Measurements from ENCODE around the gene ABCC5.

ABCC5 gene

DNA sequence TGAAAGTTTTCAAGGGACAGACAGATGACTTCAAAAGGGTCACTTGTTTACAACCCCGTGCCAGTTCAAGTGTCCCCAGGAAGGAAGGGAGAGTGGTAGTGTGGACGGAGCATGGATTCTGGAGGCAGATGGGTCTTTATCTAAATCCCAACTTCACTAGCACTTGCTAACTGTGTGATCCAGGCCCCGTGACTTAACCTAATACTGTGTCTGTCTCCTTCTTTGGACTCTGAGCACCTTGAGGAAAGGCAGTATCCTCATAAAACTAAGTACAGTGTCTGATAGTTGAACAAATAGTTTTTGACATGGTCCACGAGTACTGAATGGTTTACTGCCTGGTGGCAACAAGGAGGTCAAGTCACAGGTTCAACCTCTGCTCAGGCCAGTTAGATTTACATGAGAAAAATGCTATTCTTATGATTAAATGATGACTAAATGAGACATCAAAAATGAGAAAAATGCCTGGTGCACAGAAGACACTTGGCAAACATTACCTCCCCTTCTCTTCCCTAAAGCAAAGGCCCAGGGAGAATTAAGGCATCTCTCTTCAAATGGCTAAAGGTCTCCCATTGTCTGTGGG lies 48.9 kb downstream of the ABCC5 start:
- no peak for DNase-seq

- DNase-seq = no peak
Measured at GRCh38 chr3:183967693-183968092, 50.0 kb downstream of the ABCC5 start.

- DNase-seq = no peak
Measured at GRCh38 chr3:183966361-183966791, 51.3 kb downstream of the ABCC5 start.

- peak; percentile 55 for DNase-seq
Measured at GRCh38 chr3:183962807-183963206, 54.9 kb downstream of the ABCC5 start.

GRCh38 chr3:183959214-183959613 lies 58.5 kb downstream of the ABCC5 start:
- DNase-seq = no peak

DNA sequence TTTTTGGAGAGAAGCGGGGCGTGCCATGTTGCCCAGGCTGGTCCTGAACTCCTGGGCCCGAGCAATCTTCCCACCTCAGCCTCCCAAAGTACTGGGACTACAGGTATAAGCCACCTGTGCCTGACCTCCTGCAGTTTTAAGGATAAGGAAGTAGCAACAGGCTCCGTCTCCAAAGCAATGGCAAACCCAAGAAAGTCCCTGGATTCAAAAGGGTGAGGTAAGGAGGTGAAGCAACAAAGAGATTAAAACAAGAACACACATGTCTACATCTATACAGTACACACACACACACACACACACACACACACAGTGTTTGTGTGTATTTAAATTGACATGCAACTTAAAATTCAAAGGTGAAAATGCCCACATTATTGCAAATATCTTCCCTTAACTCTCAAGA lies 58.9 kb downstream of the ABCC5 start:
- DNase-seq = no peak

GRCh38 chr3:183958226-183958625 lies 59.5 kb downstream of the ABCC5 start:
- no peak for DNase-seq

DNA sequence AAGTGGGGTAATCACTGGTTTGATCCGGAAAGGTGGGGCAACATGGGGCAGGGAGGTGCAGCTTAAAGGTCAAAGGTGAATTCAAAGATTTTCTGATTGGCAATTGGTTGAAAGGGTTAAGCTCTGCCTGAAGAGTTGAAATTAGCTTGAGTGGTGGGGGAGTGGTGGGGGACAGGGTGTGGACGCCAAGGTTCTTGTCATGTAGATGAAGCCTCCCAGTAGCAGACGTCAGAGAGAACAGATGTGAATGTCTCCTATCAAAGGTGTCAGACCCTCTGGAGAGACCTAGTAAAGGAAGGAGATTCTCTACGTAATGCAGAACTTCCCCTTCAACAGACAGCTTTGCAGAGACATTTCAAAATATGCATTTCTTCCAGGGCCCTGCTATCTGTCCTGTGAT lies 62.8 kb downstream of the ABCC5 start:
- no peak for DNase-seq

DNA sequence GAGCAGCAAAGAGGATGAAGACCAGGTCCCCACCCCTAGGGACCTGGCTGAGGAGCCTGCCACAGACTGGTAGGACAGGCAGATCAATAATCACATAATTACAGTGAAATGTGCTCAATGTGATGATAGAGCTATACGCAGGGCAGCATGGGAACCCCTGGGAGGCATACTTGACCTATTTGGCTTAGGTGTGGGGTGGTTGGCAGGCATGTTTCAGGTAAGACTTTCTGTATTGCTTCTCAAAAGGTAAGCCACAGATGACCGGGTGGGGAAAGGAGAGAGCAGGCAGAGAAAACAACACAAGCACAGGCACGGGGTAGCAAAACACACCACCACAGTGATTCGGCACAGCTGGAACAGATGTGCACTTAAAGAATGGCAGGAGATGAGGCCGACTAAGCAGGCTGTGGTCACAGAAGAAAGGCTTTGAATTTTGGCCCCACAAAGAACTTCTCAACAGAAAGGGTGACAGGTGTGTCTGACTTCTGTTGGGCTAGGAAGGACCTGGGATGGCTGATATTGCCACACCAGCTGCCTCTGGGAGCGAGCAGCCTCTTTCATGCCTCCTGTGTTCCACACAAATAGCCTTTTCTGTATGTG lies 64.1 kb downstream of the ABCC5 start:
- DNase-seq = no peak

GRCh38 chr3:183951459-183951858 lies 66.2 kb downstream of the ABCC5 start:
- no peak for DNase-seq

DNA sequence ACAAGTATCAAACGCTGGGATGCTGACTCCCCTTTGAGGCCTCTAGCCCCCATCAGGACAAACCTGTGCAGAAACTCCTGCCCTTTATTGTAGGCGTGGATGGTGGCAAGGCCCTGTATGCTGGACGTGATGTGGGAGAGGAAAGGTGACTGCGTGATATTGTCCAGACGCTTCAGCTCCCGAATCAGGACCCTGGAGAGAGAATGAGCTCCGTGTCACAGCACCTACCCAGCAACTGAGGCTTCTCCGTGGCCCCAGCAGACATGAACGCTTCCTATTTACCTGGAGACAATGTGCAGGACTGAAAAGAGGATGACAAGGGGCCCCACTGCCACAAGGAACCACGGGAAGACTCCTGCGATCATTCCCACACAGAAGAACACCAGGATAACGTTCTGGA lies 68.0 kb downstream of the ABCC5 start:
- DNase-seq = no peak

DNA sequence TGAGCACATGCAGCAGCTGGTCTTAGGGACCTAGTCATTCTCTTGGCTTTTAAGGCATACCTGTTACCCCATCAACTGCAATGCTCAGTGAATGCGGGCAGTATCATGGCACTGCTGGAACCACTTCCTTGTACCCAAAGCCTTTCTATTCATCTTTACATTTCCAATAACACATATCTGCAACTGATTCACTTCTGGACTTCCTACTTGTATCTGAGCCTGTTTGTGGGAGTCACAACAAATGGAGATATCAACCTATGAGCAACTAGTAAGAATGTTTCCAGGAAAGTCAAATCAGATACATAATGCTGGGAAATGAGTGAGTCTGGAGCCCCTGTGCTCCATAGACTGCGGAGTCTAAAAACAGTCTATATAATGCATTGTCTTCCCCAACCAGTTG lies 71.6 kb downstream of the ABCC5 start:
- no peak for DNase-seq

GRCh38 chr3:183944775-183945174 lies 72.9 kb downstream of the ABCC5 start:
- no peak for DNase-seq

- DNase-seq = no peak
Measured at GRCh38 chr3:183943739-183944138, 73.9 kb downstream of the ABCC5 start.

DNA sequence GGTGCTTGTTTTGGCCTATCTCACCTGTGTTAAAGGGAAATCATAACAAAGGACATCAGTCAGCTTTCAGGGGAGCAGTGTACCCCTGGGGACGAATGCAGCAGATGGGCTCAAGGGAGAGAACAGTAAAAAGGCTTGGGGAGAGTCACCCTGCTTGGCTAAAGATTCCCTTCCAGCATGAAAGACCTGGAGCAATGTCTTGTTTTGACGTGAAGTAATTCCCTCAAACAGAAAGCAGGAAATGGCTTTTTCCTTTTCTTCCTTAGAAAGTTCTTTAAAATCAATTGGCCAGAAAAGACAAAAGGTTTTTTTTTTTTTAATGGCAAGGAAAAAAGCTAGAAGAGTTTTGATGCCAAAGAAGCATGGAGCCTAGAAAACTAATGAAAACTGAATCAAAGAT lies 76.5 kb downstream of the ABCC5 start:
- DNase-seq = no peak

GRCh38 chr3:183937601-183938286 lies 79.9 kb downstream of the ABCC5 start:
- no peak for DNase-seq

DNA sequence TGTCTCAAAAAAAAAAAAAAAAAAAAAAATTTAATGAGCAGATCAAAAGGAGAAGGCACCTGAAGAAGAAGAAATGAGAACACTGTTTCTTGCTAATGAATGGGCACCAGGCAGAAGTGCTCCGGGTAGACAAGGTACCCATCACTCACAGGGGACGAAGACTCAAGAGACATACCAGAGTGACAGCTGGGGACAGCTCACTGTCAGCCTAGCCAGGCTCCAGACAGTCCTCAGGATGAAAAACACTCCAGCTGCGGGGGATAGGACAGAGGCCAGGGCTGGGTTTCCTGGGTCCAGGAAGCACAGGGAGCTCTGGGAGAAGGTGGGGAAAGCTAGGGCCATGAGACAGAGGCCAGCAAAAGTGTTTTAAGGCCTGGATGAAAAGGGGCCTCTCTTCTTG lies 84.5 kb downstream of the ABCC5 start:
- no peak for DNase-seq

- DNase-seq = no peak
Measured at GRCh38 chr3:183931881-183932280, 85.8 kb downstream of the ABCC5 start.

- no peak for DNase-seq
Measured at GRCh38 chr3:183930086-183930485, 87.6 kb downstream of the ABCC5 start.

DNA sequence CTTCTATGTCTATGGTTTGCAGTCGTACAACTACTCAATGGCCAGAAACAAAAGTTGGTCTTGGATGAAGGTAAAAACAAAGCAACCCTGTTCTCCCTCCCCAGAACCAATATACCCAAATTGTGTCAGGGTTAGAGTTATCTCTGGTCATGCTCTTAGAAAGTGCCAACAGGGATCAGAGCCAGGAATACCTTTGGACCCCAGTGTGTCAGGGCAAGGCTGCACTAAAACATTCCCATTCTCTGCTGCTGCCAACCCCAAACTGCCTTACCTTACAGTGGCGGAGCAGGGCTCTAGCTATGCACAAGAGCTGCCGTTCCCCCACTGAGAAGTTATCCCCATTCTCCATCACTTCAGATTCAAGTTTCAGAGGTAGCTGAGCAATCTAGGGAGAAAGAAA lies 90.6 kb downstream of the ABCC5 start:
- DNase-seq = no peak

GRCh38 chr3:183924956-183925355 lies 92.7 kb downstream of the ABCC5 start:
- no peak for DNase-seq

GRCh38 chr3:183924543-183924942 lies 93.1 kb downstream of the ABCC5 start:
- no peak for DNase-seq

DNA sequence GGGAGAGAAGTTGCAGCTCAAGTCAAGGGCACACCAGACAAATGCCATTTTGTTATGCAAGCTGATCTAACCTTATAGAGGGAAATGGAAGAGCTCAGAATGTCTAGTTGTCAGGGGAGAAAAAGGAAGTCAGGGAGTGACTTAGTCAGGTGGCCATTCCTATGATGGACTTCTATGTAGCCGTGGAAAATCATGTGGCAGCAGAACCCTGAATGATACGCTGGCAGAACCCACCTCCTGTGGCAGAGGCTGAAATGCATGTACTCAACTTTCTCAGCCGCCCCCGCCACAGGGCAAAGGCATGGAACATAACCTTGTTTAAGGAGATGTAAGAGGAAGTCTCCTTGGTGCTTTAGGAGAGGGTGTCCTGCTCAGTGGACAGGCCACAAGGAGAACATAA lies 95.3 kb downstream of the ABCC5 start:
- DNase-seq = no peak

DNA sequence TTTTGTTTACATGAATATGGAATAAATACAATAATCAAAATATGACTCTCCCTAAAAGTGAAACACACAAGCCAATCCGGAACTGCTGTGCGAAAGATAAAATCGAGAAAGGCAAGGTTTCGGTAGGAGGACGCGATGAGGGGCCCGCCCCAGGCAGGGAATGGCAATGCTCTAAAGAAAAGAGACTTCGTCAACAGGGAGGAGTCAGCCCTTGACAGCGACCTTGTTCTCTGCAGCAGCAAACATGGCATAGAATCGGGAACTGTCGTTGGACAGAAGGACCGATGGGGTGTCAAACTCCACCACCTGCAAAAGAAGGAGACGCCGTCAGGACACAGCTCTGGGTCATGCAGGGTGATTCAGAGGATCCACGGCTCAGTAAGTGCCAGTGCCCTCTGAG lies 96.6 kb downstream of the ABCC5 start:
- no peak for DNase-seq

DNA sequence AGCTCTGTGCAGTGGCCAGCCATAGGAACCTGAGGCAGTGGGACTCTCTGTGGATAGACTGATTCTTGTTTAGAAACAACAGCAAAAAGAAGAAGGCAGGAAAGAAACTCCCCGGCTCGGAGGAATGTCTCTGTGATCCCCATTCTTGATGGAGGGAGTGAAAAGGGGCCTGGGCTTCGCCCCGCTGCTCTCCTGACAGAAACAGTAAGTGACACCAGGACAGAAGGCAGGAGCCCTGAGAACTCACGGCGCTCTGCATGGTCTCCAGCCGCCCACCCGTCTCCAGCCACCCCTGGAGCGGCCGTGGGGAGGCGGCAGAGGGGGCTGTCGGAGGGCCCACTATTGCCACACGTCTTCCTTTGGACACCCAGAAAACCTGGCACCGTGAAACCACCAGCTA lies 97.3 kb downstream of the ABCC5 start:
- no peak for DNase-seq

Data from NCI-H82 (cell line).